ENCODE data around the gene PRPF19. TPM values are rescaled to one million over a fixed set of nuclear protein-coding genes. Genes with fewer than 3 reads are reported as not detected.
"Not testable (repeated sequence)": the region's sequence is repeated elsewhere in the genome, so short reads cannot be mapped to it uniquely, and the experiment has no call there.

The PRPF19 gene
- total RNA-seq, 6 donors from 2014 or later, result 10.5 to 72.8 (median 55.1) TPM

GRCh38 chr11:60912851-60913528 lies 6.6 kb upstream of the PRPF19 start:
- TF ChIP-seq POLR2AphosphoS5 (IDR thresholded peaks at IDR 0.05) (no peak), EP300 (IDR thresholded peaks at IDR 0.05) (no peak), CTCF (IDR thresholded peaks at IDR 0.05) (no peak), POLR2A (IDR thresholded peaks at IDR 0.05) (no peak)
- DNase-seq, result peak in 1 of 2 donors; percentile 76
- 61 to 70% methylated on average over 20 to 22 of the region's 22 CpGs for WGBS, 2 donors
- H3K27me3 ChIP-seq, result no peaks in the 10 kb centered on the region
- H3K9me3 ChIP-seq, result no peaks in the 10 kb centered on the region
- no peak for ATAC-seq (ENCODE audit: low FRiP score in 2 of 2)
- H3K4me3 ChIP-seq, result peak overlapping the region in 2 of 4 donors; percentile 60 to 82
- H3K36me3 ChIP-seq, result no peaks in the 10 kb centered on the region
- H3K4me1 ChIP-seq, result peaks cover 33 to 47% (median 41%) of the 10 kb centered on the region in 4 donors
- peak overlapping the region; percentile 81 to 94 (median 92) for H3K27ac ChIP-seq

- H3K27ac ChIP-seq, result peak overlapping the region in 2 of 4 donors; percentile 92
- no peak for ATAC-seq (ENCODE audit: low FRiP score in 2 of 2)
Observed at GRCh38 chr11:60912223-60912850, 6.0 kb upstream of the PRPF19 start.

GRCh38 chr11:60910711-60911380 lies 4.5 kb upstream of the PRPF19 start:
- Histone ChIP-seq H3K27ac (peak overlapping the region in 3 of 4 donors; percentile 8 to 51 (median 24)), H3K27me3 (no peaks in the 10 kb centered on the region), H3K4me1 (peaks cover 30 to 41% (median 36%) of the 10 kb centered on the region in 4 donors), H3K9me3 (no peaks in the 10 kb centered on the region), H3K4me3 (no peak overlapping the region), H3K36me3 (no peaks in the 10 kb centered on the region)
- TF ChIP-seq POLR2AphosphoS5 (IDR thresholded peaks at IDR 0.05) (no peak), CTCF (IDR thresholded peaks at IDR 0.05) (peak in 3 of 6 experiments; percentile 19 to 24 (median 20)), EP300 (IDR thresholded peaks at IDR 0.05) (no peak), POLR2A (IDR thresholded peaks at IDR 0.05) (no peak)
- ATAC-seq (ENCODE audit: low FRiP score in 2 of 2), result no peak
- peak in 1 of 2 donors; percentile 5 for DNase-seq
- 45 to 62% methylated on average over 5 of the region's 5 CpGs for WGBS, 2 donors

More at GRCh38 chr11:60912223-60912850, 6.0 kb upstream of the PRPF19 start:
- no peak for DNase-seq
- H3K27me3 ChIP-seq, result no peaks in the 10 kb centered on the region
- H3K36me3 ChIP-seq, result no peaks in the 10 kb centered on the region
- no peak overlapping the region for H3K4me3 ChIP-seq
- TF ChIP-seq POLR2AphosphoS5 (IDR thresholded peaks at IDR 0.05), result no peak
- no peak for TF ChIP-seq CTCF (IDR thresholded peaks at IDR 0.05)
- no peak for TF ChIP-seq EP300 (IDR thresholded peaks at IDR 0.05)
- TF ChIP-seq POLR2A (IDR thresholded peaks at IDR 0.05), result no peak
- H3K4me1 ChIP-seq, result peaks cover 33 to 44% (median 40%) of the 10 kb centered on the region in 4 donors
- WGBS, 2 donors, result 58 to 75% methylated on average over 8 to 12 of the region's 12 CpGs
- no peaks in the 10 kb centered on the region for H3K9me3 ChIP-seq

GRCh38 chr11:60910281-60910687 lies 3.9 kb upstream of the PRPF19 start:
- no peak for TF ChIP-seq CTCF (IDR thresholded peaks at IDR 0.05)
- peak in 1 of 4 donors; percentile 20 for TF ChIP-seq POLR2A (IDR thresholded peaks at IDR 0.05)
- no peak for TF ChIP-seq EP300 (IDR thresholded peaks at IDR 0.05)
- no peaks in the 10 kb centered on the region for H3K36me3 ChIP-seq
- no peak for ATAC-seq (ENCODE audit: low FRiP score in 2 of 2)
- no peak overlapping the region for H3K4me3 ChIP-seq
- H3K9me3 ChIP-seq, result no peaks in the 10 kb centered on the region
- no peaks in the 10 kb centered on the region for H3K27me3 ChIP-seq
- H3K4me1 ChIP-seq, result peaks cover 29 to 41% (median 36%) of the 10 kb centered on the region in 4 donors
- WGBS, 2 donors, result 55 to 58% methylated on average over 3 of the region's 3 CpGs
- H3K27ac ChIP-seq, result peak overlapping the region in 1 of 4 donors; percentile 8
- peak in 1 of 2 donors; percentile 44 for DNase-seq

GRCh38 chr11:60909680-60910280 lies 3.4 kb upstream of the PRPF19 start:
- H3K4me3 ChIP-seq; H3K27ac ChIP-seq; H3K9me3 ChIP-seq; ATAC-seq (ENCODE audit: low FRiP score in 2 of 2); H3K36me3 ChIP-seq; DNase-seq; H3K27me3 ChIP-seq: not testable (repeated sequence)
- 78 to 81% methylated on average over 3 of the region's 3 CpGs for WGBS, 2 donors
- H3K4me1 ChIP-seq, result peaks cover 30 to 41% (median 36%) of the 10 kb centered on the region in 4 donors
